A172 (cell line): ENCODE measurements around the gene KRTAP10-11. TPM values are rescaled to one million over a fixed set of nuclear protein-coding genes. Genes with fewer than 3 reads are reported as not detected.

Experiments
- DNase-seq: peaks from one replicate; pipeline ENCODE4 v3.0.0-alpha.2; 2015; ENCODE audit warnings: low spot score
- total RNA-seq: library from RNA; depleted of rRNA; stranded (reverse); fragments of >200 nt; shearing (Covaris generic); gene quantifications from 2 replicates; pipeline ENCODE4 v1.2.3, GENCODE V29; 2014; rRNA removed

KRTAP10-11 gene
- total RNA-seq, 1 experiment from 2014 or later, result not detected

- no peak for DNase-seq
These were observed 49.0 kb downstream of the KRTAP10-11 start for GRCh38 chr21:44695184-44695583.

- DNase-seq, result no peak
These were observed 49.4 kb downstream of the KRTAP10-11 start for GRCh38 chr21:44695641-44696040.

DNA sequence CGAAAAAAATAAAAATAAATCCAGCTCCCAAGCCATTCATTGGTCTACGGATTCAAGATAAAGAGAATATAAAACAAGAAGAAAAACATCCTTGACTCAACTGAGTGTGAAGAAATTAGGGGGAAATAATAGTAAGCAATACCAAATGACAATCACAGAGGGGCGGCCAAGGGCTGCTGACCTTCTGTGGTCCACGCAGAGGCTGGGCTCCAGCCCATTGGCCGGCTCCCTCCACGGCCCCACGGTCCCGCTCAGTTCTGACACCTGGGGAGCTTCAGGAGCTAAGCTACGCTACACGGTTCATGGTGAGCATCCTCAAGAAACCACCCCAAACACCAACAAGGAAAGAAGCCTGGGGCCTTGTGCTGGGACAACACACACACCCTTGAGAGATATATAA, 50.4 kb downstream of the KRTAP10-11 start:
- DNase-seq, result no peak

Other genes starting within 250 kb of the KRTAP10-11 start
- gene LRRC3, start 190.9 kb upstream of the KRTAP10-11 start, total RNA-seq, result 0.50 and 1.5 TPM in 2 replicates
- not detected in 2 replicates for gene KRTAP10-1, start 106.2 kb upstream of the KRTAP10-11 start, total RNA-seq
- gene KRTAP10-2, start 94.9 kb upstream of the KRTAP10-11 start, total RNA-seq, result not detected in 2 replicates
- not detected in 2 replicates for gene KRTAP10-3, start 87.6 kb upstream of the KRTAP10-11 start, total RNA-seq
- gene KRTAP10-4, start 72.7 kb upstream of the KRTAP10-11 start, total RNA-seq, result not detected in 2 replicates
- gene KRTAP10-5, start 65.8 kb upstream of the KRTAP10-11 start, total RNA-seq, result not detected in 2 replicates
- not detected in 2 replicates for gene KRTAP10-6, start 53.9 kb upstream of the KRTAP10-11 start, total RNA-seq
- not detected in 2 replicates for gene KRTAP10-7, start 45.8 kb upstream of the KRTAP10-11 start, total RNA-seq
- not detected in 2 replicates for gene KRTAP10-8, start 34.3 kb upstream of the KRTAP10-11 start, total RNA-seq
- not detected in 2 replicates for gene KRTAP10-9, start 19.3 kb upstream of the KRTAP10-11 start, total RNA-seq
- gene KRTAP10-10, start 9.1 kb upstream of the KRTAP10-11 start, total RNA-seq, result not detected in 2 replicates
- gene KRTAP12-4, start 8.2 kb downstream of the KRTAP10-11 start, total RNA-seq, result not detected in 2 replicates
- gene KRTAP12-3, start 11.5 kb downstream of the KRTAP10-11 start, total RNA-seq, result not detected in 2 replicates
- not detected in 2 replicates for gene KRTAP12-2, start 20.5 kb downstream of the KRTAP10-11 start, total RNA-seq
- not detected in 2 replicates for gene KRTAP12-1, start 35.7 kb downstream of the KRTAP10-11 start, total RNA-seq
- gene KRTAP10-12, start 50.8 kb downstream of the KRTAP10-11 start, total RNA-seq, result not detected in 2 replicates
- gene TSPEAR, start 65.2 kb downstream of the KRTAP10-11 start, total RNA-seq, result 0.17 TPM in 1 of 2 replicates, not detected in the other
- gene UBE2G2, start 155.4 kb downstream of the KRTAP10-11 start, total RNA-seq, result 53.1 and 68.3 TPM in 2 replicates
- 118 and 140 TPM in 2 replicates for gene SUMO3, start 171.6 kb downstream of the KRTAP10-11 start, total RNA-seq
- gene PTTG1IP, start 227.3 kb downstream of the KRTAP10-11 start, total RNA-seq, result 637 and 713 TPM in 2 replicates